DND-41 (cell line): ENCODE results near the gene MEAK7.

Experiments used
- ATAC-seq: fragments of 200-7000 bp; cut with Tn5 transposase; 3 replicates; pipeline ENCODE4 v1.9.1; 2021; ENCODE audit warnings: low read depth; ENCODE audit not compliant: insufficient read depth
- DNase-seq: peaks from one replicate; pipeline ENCODE4 v3.0.0-alpha.2; 2020
- H2AFZ ChIP-seq: 2 replicates; pipeline ENCODE4 v1.6.0; 2012; ENCODE audit warnings: low read depth, low read length
- H3K27ac ChIP-seq: 2 replicates; pipeline ENCODE4 v1.5.1; 2012; ENCODE audit warnings: low read length, inconsistent platforms
- H3K27me3 ChIP-seq: fragments of 200-600 bp; sonication (generic); 2 replicates; pipeline ENCODE4 v1.6.0; 2012; ENCODE audit warnings: low read length, mild to moderate bottlenecking, inconsistent platforms; ENCODE audit not compliant: insufficient read depth, poor library complexity
- H3K36me3 ChIP-seq: 2 replicates; pipeline ENCODE4 v1.5.1; 2012; ENCODE audit warnings: low read length, inconsistent platforms; ENCODE audit not compliant: insufficient read depth
- H3K4me1 ChIP-seq: 2 replicates; pipeline ENCODE4 v1.5.1; 2012; ENCODE audit warnings: mild to moderate bottlenecking, low read length; ENCODE audit not compliant: insufficient read depth
- H3K4me2 ChIP-seq: 2 replicates; pipeline ENCODE4 v1.6.0; 2012; ENCODE audit warnings: mild to moderate bottlenecking, moderate library complexity, low read length, inconsistent platforms; ENCODE audit not compliant: insufficient read depth
- H3K4me3 ChIP-seq, 2 experiments: fragments of 200-600 bp in 1 of 2; shearing (Covaris generic) in 1 of 2; 2 replicates each; pipeline ENCODE4 v1.5.1; 2012 to 2016; ENCODE audit warnings: inconsistent platforms in 2 of 2, low read length in 2 of 2, mild to moderate bottlenecking in 2 of 2, low read depth in 1 of 2, moderate library complexity in 1 of 2
- H3K79me2 ChIP-seq: 2 replicates; pipeline ENCODE4 v1.6.0; 2012; ENCODE audit warnings: low read length, inconsistent platforms; ENCODE audit not compliant: insufficient read depth
- H3K9ac ChIP-seq: 2 replicates; pipeline ENCODE4 v1.6.0; 2012; ENCODE audit warnings: low read depth, mild to moderate bottlenecking, inconsistent platforms, low read length, moderate library complexity
- H3K9me3 ChIP-seq: 2 replicates; pipeline ENCODE4 v1.5.1; 2012; ENCODE audit warnings: low read length, moderate library complexity, mild to moderate bottlenecking, inconsistent platforms; ENCODE audit not compliant: insufficient read depth, severe bottlenecking
- H4K20me1 ChIP-seq: 2 replicates; pipeline ENCODE4 v1.6.0; 2012; ENCODE audit warnings: low read length; ENCODE audit not compliant: insufficient read depth
- CTCF ChIP-seq: IDR thresholded peaks from 2 replicates; pipeline ENCODE4 v1.5.1; 2012; ENCODE audit warnings: borderline replicate concordance, low read length, moderate library complexity, mild to moderate bottlenecking; ENCODE audit not compliant: poor library complexity, severe bottlenecking; ENCODE audit errors: extremely low read depth
- EZH2 ChIP-seq: IDR thresholded peaks from 3 replicates; pipeline ENCODE4 v1.6.1; 2012; ENCODE audit warnings: borderline replicate concordance, low read depth, mild to moderate bottlenecking, moderate library complexity, low read length, inconsistent platforms; ENCODE audit not compliant: severe bottlenecking

The MEAK7 gene

GRCh38 chr16:84458606-84459532, 45.6 kb downstream of the MEAK7 start:
- no peaks in the 10 kb centered on the region for H3K36me3 ChIP-seq
- H3K9me3 ChIP-seq = no peaks in the 10 kb centered on the region
- ATAC-seq (no peak), DNase-seq (no peak)
- no peak overlapping the region for H3K4me3 ChIP-seq
- no peak overlapping the region for H3K4me2 ChIP-seq
- H3K27ac ChIP-seq = no peak overlapping the region
- H3K27me3 ChIP-seq = no peaks in the 10 kb centered on the region
- TF ChIP-seq EZH2 (no peak), CTCF (no peak)
- no peaks in the 10 kb centered on the region for H3K4me1 ChIP-seq
- H3K9ac ChIP-seq = no peak overlapping the region
- no peaks in the 10 kb centered on the region for H3K79me2 ChIP-seq
- H2AFZ ChIP-seq = no peak overlapping the region
- H4K20me1 ChIP-seq = no peaks in the 10 kb centered on the region

- H2AFZ ChIP-seq = no peak overlapping the region
- H3K27ac ChIP-seq = no peak overlapping the region
- no peak overlapping the region for H3K9ac ChIP-seq
Observed at GRCh38 chr16:84455031-84455430, 49.4 kb downstream of the MEAK7 start.

More at GRCh38 chr16:84455031-84455430, 49.4 kb downstream of the MEAK7 start:
- H3K9me3 ChIP-seq = no peaks in the 10 kb centered on the region
- TF ChIP-seq EZH2 (no peak), CTCF (no peak)
- no peaks in the 10 kb centered on the region for H3K36me3 ChIP-seq
- no peaks in the 10 kb centered on the region for H3K79me2 ChIP-seq
- DNase-seq = no peak
- no peaks in the 10 kb centered on the region for H3K4me1 ChIP-seq
- no peaks in the 10 kb centered on the region for H4K20me1 ChIP-seq
- ATAC-seq = no peak
- no peak overlapping the region for H3K4me2 ChIP-seq
- no peaks in the 10 kb centered on the region for H3K27me3 ChIP-seq
- H3K4me3 ChIP-seq = no peak overlapping the region
